Ramos (cell line): ENCODE measurements around the gene PRR14.
"Not testable (repeated sequence)": the region's sequence is repeated elsewhere in the genome, so short reads cannot be mapped to it uniquely, and the experiment has no call there.

Experiments used
- in situ Hi-C: fragments of 300-500 bp; cut with MboI; formaldehyde crosslinking; loops from one replicate; pipeline ENCODE4 v1.14.3; 2022; ENCODE audit warnings: low sequenced_read_pairs; ENCODE audit not compliant: unreplicated experiment

The PRR14 gene

DNA sequence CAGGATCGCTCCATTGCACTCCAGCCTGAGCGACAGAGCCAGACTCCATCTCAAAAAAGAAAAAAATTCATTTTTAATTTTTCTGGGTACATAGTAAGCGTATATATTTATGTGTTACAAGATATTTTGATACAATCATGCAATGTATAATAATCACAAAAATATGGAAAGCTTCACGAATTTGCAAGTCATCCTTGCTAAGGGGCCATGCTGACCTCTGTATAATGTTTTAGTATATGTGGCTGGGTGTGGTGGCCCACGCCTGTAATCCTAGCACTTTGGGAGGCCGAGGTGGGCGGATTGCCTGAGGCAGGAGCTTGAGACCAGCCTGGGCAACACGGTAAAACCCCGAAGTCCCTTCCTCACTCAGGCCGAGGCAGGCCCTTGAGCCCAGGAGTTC, 24.4 kb downstream of the PRR14 start:
- in situ Hi-C loops = loop anchor here (10.0 kb wide), 1 partner anchor 60 kb away; the partner anchor contains the start of gene ZNF689

DNA sequence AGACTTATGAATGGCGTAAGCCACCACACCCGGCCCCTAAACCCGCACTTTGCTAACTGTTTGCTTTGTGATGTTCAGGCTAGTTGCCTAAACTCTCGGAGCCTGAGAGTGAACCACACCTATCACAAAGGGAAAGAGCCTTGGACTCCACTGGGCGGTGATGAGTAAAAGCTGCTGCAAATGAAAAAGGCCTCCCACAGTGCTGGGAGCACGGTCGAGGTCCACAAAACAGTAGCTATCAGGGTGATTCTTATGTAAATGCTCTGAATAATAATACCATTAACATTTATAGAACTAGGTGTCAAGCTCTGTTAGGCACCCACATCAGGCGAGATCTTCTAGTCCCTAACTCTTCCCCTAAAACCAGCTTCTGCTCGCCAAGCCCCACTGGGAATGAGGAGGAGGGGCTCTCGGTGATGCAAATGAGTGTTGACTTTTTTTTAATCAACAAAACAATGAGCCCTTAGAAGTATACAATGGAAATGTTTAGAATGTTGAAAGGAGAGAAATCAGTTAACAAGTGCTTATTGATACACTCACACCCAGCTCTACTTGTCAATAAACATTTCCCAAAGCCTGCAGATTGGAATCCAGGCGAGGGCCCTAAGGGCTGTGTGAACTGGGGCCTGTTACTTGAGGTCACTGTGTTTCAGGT, 27.3 kb downstream of the PRR14 start:
- in situ Hi-C loops = loop anchor here (10.0 kb wide), 1 partner anchor 63 kb away; the partner anchor contains the start of gene ZNF689

DNA sequence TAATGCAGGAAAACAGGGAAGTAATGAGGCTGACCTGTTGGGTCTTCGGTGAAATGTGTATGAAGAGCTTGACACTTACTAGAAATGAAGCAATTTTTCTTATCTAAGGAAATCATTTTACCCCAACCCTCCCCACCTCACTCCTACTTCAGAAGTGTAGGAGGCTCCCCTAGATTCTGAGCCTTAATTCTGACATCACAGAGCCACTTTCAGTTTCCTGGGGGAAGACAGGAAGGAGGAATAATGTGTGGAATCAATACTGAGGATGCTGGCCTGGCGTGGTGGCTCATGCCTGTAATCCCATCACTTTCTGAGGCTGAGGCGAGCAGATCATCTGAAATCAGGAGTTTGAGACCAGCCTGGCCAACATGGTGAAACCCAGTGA, 27.8 kb downstream of the PRR14 start:
- in situ Hi-C loops = loop anchor here (10.0 kb wide), 1 partner anchor 64 kb away; the partner anchor contains the start of gene ZNF689

DNA sequence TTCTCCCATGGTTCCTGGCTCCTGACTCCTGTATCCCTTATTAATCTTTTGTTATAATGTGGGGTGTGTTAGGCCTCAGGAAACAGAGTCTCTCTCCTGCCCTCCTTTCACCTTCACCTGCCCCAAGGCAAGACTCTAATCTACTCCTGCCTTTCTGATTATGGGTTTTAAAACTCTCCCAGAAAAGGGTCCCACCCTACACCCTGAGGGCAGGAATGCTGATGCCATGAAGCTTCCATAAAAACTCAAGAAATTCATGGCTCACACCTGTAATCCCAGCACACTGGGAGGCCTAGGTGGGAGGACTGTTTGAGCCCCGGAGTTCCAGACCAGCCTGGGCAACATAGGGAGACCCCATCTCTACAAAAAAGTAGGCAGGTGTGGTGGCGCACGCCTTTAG, 29.6 kb downstream of the PRR14 start:
- in situ Hi-C loops = no loop called here

DNA sequence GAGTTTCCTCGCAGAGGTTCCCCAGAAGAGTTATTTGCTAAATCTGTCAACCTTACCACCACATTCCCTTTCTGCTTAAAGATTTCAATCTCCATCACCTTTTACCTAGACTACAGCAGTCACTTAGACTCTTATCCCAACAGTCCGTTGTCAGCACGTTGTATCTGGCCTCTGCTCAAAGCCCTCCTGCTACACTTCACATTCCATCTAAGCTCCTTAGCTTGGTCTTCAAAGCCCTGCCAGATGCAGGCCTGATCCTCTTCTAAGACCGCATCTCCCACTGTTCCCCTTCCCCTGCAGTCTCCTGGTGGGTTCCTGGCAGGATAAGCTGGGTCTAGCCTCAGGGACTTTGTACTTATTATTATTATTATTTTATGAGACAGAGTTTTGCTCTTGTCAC, 37.9 kb downstream of the PRR14 start:
- in situ Hi-C loops = loop anchor here (5.0 kb wide), 1 partner anchor 44 kb away; no protein-coding TSS in a partner anchor

DNA sequence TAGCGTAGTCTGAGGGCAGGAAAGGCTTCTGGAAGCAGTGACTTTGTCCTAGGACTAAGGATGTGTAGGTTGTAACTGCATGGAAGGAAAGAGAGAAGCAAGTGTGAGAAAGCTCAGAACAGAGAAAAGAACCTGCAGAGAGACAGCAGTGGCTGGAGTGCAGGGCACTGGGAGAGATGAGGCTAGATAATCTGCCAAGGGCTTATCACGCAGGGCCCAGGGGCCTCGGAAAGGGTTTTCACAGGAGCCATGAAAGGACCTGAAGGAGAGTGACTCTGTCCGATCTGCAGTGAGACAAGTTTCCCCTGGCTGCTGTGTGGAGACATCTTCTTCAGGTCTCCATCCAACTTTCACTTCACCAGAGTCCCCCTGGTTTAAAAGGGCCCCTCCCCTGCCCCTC, 41.1 kb downstream of the PRR14 start:
- in situ Hi-C loops = loop anchor here (5.0 kb wide), 1 partner anchor 75 kb away; no protein-coding TSS in a partner anchor

DNA sequence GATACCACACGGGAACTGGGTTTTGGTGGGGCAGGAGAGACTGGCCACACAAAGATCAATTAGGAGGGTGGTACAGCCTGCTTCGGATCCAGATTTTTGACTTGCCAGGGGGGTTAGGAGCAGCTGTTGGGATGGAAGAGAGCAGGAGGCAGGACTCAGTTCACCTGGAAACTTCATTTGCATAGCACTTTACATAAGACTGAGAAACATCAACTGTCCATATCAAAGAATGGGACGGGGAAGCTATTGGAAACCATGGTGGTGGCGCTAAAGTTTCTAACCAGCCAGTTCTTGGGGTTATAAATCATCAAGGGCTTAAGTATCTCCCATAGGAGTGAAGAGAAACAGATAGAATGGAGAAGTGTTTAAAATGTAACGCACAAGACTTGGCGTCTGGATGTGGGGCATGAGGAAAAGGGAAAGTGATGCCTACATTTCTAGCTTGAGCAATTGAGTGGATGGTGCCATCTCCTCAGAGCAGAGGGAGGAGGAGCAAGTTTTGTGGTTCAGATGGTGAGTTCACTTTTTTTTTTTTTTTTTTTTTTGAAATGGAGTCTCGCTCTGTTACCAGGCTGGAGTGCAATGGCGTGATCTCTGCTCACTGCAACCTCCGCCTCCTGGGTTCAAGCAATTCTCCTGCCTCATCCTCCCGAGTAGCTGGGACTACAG, 41.8 kb downstream of the PRR14 start:
- in situ Hi-C loops = loop anchor here (5.0 kb wide), 1 partner anchor 75 kb away; no protein-coding TSS in a partner anchor

DNA sequence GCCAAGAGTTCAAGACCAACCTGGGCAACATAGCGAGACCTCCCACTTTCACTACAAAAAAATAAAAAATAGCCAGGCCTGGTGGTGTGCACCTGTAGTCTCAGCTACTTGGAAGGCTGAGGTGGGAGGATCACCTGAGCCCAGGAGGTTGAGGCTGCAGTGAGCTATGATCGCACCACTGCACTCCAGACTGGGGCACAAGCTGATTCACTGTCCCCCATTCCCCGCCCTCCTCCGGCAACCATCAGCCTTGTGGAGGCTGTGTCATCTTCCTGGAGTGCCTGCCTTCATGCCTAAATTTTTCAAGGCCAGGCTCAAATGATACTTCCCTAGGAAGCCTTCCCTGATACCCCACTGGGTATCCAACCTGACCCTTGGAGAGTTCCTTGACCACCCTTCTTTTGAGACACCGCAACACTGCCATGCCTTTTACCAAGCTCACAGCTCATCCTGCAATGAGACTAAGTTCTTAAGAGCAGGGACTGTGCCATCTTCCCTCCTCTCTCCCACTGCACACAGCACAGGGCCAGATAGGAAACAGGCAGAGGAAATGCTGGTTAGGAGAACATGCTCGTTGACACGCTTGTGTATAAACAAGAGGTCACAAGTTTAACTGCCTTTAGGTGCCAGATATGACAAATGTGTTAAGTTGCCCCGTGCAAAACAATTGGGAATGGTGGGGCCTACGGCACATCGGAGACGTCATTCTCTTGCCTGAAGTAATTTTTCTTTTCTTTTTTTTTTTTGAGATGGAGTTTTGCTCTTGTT, 44.4 kb downstream of the PRR14 start:
- in situ Hi-C loops = loop anchor here (5.0 kb wide), 1 partner anchor 78 kb away; no protein-coding TSS in a partner anchor

DNA sequence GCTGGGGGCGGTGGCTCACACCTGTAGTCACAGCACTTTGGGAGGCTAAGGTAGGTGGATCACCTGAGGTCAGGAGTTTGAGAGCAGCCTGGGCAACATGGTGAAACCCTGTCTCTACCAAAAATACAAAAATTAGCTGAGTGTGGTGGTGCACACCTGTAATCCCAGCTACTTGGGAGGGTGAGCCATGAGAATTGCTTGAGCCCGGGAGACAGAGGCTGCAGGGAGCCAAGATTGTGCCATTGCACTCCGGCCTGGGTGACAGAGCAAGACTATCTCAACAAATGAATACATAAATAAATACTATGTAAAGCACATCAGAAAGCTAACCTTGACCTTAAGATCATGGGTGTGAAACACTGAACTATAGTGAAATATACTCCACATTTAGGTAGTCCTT, 45.9 kb downstream of the PRR14 start:
- in situ Hi-C loops = not testable (repeated sequence)

DNA sequence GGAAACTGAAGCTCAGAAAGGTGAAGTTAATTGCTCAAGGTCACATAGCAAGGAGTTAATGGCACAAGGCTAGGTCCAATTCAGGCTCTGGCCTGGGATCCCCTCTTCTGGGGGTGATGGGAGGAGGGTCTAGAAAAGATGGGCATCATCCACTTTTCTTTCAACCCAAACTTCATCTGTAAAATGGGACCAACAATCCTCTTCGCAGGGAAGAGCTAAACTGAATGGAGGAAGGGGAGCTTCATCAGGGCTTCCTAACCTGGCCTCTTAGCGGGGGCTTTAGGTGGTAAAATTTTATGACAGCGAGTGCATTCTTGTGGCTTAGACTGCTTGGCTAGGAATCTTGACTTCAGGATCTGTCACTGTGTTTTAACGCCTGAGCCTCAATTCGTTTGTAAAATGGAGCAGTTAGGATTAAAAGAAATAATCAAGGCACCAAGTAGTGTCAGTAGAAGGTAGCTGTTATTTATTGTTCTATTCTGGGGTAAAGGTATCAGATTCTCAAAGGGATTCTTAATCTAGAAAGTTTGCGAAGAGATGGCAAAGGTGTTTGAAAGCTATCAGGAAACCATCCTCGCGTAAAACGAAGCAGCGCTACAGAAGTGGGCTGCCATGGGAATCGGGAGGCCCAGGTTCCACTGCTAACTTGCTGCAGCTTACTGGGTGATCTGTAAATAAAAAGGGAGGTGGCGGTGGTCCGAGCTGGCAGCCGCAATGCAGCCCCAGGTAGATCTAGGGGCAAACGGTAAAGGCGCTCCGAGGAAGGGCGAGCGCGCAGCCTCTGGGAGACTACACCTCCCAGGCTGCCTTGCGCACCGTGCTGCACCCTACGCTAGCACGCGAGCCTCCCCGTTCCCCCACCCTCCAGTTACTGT, 46.7 kb downstream of the PRR14 start:
- in situ Hi-C loops = no loop called here

DNA sequence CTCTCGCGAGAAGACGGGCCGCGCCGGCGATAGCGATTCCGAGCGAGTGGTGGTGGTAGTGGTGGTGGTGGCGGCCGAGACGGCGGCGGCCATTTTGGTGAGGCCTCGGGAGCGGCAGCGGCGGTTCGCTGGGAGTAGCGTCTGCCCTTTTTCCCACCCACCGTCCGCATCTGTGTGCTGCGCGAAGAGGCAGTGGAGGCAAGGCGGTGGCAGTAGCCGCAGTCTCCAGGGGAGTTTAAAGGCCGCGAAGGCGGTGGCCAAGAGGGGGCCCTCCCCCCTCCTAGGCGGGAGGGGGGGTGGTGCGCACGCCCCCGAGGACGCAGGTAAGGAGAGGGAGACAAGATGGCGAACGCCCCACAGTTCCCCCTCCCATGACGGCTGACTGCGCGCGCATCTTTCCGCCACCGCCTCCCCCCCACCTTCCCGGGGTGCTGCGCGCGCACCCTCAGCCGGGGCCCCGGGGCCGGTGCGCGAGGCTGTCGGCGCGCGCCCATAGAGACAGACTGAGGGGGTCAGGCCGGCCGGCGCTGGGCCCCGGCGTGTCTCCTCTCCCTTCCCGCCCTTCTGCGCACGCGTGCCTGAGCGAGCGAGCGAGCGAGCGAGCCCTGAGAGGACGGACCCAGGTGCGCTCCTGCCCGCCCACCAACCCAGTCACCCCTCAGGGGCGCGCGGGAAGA, 47.5 kb downstream of the PRR14 start:
- in situ Hi-C loops = no loop called here

DNA sequence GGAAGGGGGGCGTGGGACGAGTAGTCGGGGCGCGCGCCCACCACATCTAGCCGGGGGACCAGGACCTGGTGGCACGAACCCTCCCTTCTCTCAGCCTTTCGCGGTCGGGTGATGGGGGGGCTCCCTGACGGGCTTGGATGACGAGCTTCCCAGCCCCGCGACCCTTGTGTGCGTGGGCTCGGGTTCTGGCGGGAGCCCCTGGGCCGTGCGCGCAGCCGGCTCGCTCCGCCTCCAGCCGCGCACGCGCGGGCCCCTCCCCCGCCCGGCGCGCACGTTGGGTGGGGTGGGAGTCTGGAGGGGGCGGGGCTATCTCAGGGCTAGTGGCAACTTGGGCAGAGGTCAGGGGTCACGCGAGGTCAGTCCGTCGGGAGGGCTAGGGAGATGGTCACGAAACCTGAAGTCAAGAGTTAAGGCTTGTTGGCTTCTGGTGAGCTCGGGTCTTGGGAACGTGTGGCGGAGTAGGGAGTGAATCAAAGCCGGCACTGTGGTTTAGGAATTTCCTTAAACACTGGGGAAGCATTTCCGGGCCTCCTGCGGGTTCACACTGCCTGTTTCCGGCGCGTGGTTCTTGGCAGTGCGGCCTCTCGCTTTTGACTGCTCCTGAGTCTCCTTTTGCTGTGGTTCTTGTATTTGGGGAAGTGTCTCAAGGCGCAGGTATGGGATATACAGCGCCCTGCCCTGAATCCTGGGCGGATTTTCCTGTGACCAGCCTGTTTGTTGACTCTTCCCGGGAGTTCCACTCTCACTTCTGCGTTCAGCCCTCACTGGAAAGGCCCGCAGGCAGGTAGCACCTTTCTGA, 48.3 kb downstream of the PRR14 start, which contains the start of gene SRCAP:
TSS of gene SRCAP (plus strand) at position 356 of the 799 bp plus-strand sequence. CDS start 1,654 bp downstream, outside the sequence.
- in situ Hi-C loops = no loop called here

DNA sequence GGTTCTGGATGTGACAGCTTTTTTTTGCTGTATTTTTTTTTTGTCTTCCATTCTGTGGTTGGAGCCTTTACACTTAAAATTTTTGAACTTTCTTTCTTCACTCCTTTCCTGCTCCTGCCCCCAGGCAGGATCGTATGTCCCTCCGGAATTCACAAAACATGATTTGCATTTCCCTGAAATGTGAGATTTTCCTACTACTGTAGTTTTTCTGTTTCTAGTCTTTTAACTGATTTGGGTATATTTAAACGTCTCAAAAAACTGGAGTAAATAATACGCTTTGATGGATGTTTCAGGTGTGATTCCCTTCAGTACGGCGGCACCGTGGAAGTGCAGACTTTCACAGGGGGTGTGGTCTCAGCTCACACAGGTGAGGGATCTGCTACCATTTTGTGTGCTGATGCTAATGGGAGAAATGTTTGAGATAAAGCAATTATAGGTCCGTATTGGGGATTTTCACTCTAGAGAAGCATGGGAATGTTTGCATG, 48.9 kb downstream of the PRR14 start:
- in situ Hi-C loops = no loop called here

DNA sequence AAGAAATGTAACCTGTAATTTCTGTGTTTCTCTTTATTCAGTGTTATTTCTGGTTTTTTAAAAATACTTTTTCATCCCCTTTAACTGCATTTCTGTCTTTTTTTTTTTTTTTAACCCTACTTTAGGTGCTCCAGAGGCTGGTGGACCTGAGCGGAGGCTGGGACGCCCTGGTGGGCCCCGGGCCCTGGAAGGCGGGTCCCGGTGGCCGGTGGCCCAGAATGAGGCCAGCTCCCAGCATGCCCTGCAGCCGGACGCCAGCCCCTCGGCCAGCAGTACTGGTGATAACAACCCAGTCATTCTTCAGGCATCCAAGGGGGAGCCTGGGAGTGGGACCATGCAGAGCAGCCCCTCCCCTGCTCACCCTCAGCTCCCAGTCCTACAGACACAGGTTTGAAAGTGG, 49.7 kb downstream of the PRR14 start:
- in situ Hi-C loops = no loop called here

DNA sequence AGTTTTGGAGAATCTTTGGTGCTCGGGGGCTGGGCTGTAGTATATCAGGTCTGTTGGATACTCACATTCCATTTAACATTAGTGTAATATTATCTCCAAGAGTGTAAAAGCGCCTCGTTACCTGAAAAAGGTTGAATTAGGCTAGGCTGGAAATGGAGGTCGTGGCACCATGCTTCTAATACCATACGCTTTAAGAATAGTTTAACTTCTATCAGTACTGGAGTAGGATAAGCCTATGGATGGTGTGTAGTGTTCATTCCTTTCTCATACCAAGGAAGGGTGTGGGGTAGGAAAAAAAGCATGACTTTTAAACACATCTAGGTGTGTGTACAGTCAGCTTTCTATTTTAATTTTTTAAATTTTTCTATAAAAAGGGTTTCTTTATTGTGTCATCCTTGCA, 50.2 kb downstream of the PRR14 start:
- in situ Hi-C loops = no loop called here

DNA sequence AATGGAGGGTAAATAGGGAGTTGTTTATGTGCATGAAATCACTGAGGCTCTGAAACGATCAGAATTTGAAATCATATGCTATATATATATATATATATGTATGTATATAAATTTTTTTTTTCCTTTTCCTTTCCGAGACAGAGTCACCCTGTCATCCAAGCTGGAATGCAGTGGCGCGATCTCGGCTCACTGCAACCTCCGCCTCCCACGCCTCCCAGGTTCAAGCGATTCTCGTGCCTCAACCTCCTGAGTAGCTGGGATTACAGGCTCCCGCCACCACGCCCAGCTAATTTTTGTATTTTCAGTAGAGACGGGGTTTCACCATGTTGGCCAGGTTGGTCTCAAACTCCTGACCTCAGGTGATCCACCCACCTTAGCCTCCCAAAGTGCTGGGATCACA, 52.3 kb downstream of the PRR14 start:
- in situ Hi-C loops = not testable (repeated sequence)

DNA sequence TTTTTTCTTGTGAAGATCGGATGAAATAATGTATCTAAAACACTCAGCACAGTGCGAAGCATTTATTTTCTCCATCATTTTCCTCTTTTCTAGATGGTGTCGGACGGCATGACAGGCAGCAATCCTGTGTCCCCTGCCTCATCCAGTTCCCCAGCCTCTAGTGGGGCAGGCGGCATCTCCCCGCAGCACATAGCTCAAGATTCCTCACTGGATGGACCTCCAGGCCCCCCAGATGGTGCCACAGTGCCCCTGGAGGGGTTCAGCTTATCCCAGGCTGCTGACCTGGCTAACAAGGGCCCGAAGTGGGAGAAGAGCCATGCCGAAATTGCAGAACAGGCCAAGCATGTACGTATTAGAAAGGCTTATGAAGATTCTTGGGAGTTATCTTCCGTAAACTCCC, 53.2 kb downstream of the PRR14 start:
- in situ Hi-C loops = no loop called here
